HG03565 (cell line): Measurements from ENCODE around the gene CDH8.
"Not testable (repeated sequence)": the region's sequence is repeated elsewhere in the genome, so short reads cannot be mapped to it uniquely, and the experiment has no call there.

Source experiments
- ATAC-seq: cut with Tn5 transposase; IDR thresholded peaks from one replicate; pipeline ENCODE4 v1.9.1; 2021; ENCODE audit warnings: mild to moderate bottlenecking, moderate library complexity; ENCODE audit not compliant: unreplicated experiment

The CDH8 gene

GRCh38 chr16:61937646-61938045 is 98.6 kb downstream of the CDH8 start:
- ATAC-seq = no peak

GRCh38 chr16:61936522-61936921 is 99.7 kb downstream of the CDH8 start:
- ATAC-seq = no peak

- no peak for ATAC-seq
Observed at GRCh38 chr16:61934601-61935000, 101.6 kb downstream of the CDH8 start.

- ATAC-seq = no peak
Observed at GRCh38 chr16:61929776-61930175, 106.5 kb downstream of the CDH8 start.

- no peak for ATAC-seq
Observed at GRCh38 chr16:61926766-61927165, 109.5 kb downstream of the CDH8 start.

GRCh38 chr16:61923629-61924028 is 112.6 kb downstream of the CDH8 start:
- ATAC-seq = no peak

GRCh38 chr16:61921373-61921772 is 114.9 kb downstream of the CDH8 start:
- no peak for ATAC-seq

GRCh38 chr16:61917865-61918826 is 118.1 kb downstream of the CDH8 start:
- ATAC-seq = not testable (repeated sequence)

GRCh38 chr16:61915569-61915968 is 120.7 kb downstream of the CDH8 start:
- no peak for ATAC-seq

- ATAC-seq = no peak
Observed at GRCh38 chr16:61909074-61909473, 127.2 kb downstream of the CDH8 start.

GRCh38 chr16:61908426-61908825 is 127.8 kb downstream of the CDH8 start:
- no peak for ATAC-seq

GRCh38 chr16:61901689-61902088 is 134.5 kb downstream of the CDH8 start:
- ATAC-seq = no peak

- ATAC-seq = no peak
Observed at GRCh38 chr16:61900482-61900881, 135.8 kb downstream of the CDH8 start.

- ATAC-seq = no peak
Observed at GRCh38 chr16:61897657-61898056, 138.6 kb downstream of the CDH8 start.

GRCh38 chr16:61892531-61892930 is 143.7 kb downstream of the CDH8 start:
- no peak for ATAC-seq

- no peak for ATAC-seq
Observed at GRCh38 chr16:61891460-61891859, 144.8 kb downstream of the CDH8 start.

GRCh38 chr16:61890386-61890785 is 145.9 kb downstream of the CDH8 start:
- ATAC-seq = no peak

GRCh38 chr16:61887903-61888302 is 148.3 kb downstream of the CDH8 start:
- no peak for ATAC-seq

GRCh38 chr16:61885343-61885742 is 150.9 kb downstream of the CDH8 start:
- ATAC-seq = no peak

GRCh38 chr16:61879306-61879705 is 156.9 kb downstream of the CDH8 start:
- no peak for ATAC-seq

GRCh38 chr16:61877436-61877835 is 158.8 kb downstream of the CDH8 start:
- no peak for ATAC-seq

- ATAC-seq = no peak
Observed at GRCh38 chr16:61872778-61873119, 163.5 kb downstream of the CDH8 start.
